Activated CD8-positive, alpha-beta memory T cell treated with anti-CD3 and anti-CD28 coated beads, Interleukin-2, amount 10 ng/mL, durations not matched to agents 7 days and 5 days (primary cell): ENCODE results near the gene SYNE1. TPM values are rescaled to one million over a fixed set of nuclear protein-coding genes. Genes with fewer than 3 reads are reported as not detected.
"Not testable (repeated sequence)": the region's sequence is repeated elsewhere in the genome, so short reads cannot be mapped to it uniquely, and the experiment has no call there.

ENCODE experiments used
- ATAC-seq: fragments of 150-1000 bp; cut with Tn5 transposase; one replicate; pipeline ENCODE4 v1.10.0; 2021; ENCODE audit warnings: moderate library complexity
- CTCF ChIA-PET: fragments of 350-600 bp; sonication (Branson Sonifier 250); formaldehyde crosslinking; loops from one replicate; lab custom pipeline; 2021; ENCODE audit warnings: antibody characterized with exemption; lab: Charles Lee
- DNase-seq: peaks from one replicate; pipeline ENCODE4 v3.0.0-alpha.2; 2020
- H3K27ac Mint-ChIP-seq: one replicate; pipeline ENCODE4 v1.8.0; 2021; ENCODE audit warnings: mild to moderate bottlenecking, mixed read lengths
- H3K27me3 Mint-ChIP-seq: one replicate; pipeline ENCODE4 v1.8.0; 2021; ENCODE audit warnings: mixed read lengths
- H3K36me3 Mint-ChIP-seq: one replicate; pipeline ENCODE4 v1.8.0; 2021; ENCODE audit warnings: mild to moderate bottlenecking, mixed read lengths
- H3K4me1 Mint-ChIP-seq: one replicate; pipeline ENCODE4 v1.8.0; 2021; ENCODE audit warnings: mixed read lengths
- H3K4me3 Mint-ChIP-seq: one replicate; pipeline ENCODE4 v1.8.0; 2021; ENCODE audit warnings: mild to moderate bottlenecking, moderate library complexity, mixed read lengths
- H3K9me3 Mint-ChIP-seq: one replicate; pipeline ENCODE4 v1.8.0; 2022; ENCODE audit warnings: low read depth, mixed read lengths
- total RNA-seq, 2 experiments: library from RNA; stranded (reverse); gene quantifications; one replicate each; pipeline ENCODE4 v1.2.3, GENCODE V29; 2021

Gene SYNE1
- 10 to 100 TPM; 58.5 to 76.6 TPM for total RNA-seq

DNA sequence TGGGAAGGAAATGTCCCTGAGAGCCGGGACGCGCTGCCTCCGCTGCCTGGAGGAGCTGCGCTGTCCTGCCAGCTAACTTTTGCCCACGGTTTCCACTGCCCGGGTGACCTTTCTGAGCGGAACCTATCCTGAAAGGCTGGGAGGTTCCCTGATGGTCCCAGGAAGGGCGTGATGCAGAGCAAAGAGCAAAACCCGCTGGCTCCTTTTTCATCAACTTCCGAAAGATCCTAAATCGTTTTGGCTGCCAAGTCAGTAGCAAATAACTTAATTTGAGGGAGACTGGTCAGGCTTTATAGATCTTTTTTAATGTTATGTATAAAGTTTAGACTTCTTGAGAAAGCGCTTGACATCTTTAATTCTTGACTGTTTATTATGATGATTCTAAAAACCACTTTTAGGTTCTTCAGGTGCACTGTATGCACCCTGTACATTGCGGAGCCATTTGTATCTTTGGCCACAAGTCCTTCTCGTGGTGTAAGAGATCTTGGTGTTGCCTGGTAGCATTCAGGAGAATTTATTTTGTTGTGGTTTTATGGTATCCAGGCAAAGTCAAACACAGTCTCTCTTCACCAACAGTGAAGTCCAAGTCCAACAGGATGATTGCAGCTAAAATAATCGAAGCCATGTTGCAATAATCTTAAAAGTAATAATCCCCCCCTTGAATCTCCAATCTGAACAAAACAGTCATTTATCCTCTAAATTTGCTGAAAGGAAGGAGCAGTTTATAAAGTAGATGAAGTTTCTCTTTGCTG is at the start of gene SYNE1:
Gene SYNE1 (minus strand): TSS at position 67 of the 752 bp plus-strand sequence. CDS start 9,031 bp downstream, outside the sequence.
- peaks cover 43% of the 10 kb centered on the region for H3K27me3 Mint-ChIP-seq
- CTCF ChIA-PET: no interaction called here
- ATAC-seq (no peak), DNase-seq (no peak)
- H3K36me3 Mint-ChIP-seq: no peaks in the 10 kb centered on the region
- H3K4me3 Mint-ChIP-seq: peak within 1 kb of the TSS; percentile 72
- peaks cover 24% of the 10 kb centered on the region for H3K4me1 Mint-ChIP-seq
- H3K9me3 Mint-ChIP-seq: no peaks in the 10 kb centered on the region
- H3K27ac Mint-ChIP-seq: peak within 1 kb of the TSS; percentile 60

- H3K27ac Mint-ChIP-seq: no peak overlapping the region
- no peaks in the 10 kb centered on the region for H3K4me1 Mint-ChIP-seq
- no peaks in the 10 kb centered on the region for H3K27me3 Mint-ChIP-seq
- DNase-seq: no peak
- CTCF ChIA-PET: no interaction called here
- H3K4me3 Mint-ChIP-seq: no peak overlapping the region
- no peaks in the 10 kb centered on the region for H3K36me3 Mint-ChIP-seq
- no peak for ATAC-seq
- H3K9me3 Mint-ChIP-seq: no peaks in the 10 kb centered on the region
These were observed 48.7 kb upstream of the SYNE1 start for GRCh38 chr6:152685819-152686218.

- H3K4me1 Mint-ChIP-seq, CTCF ChIA-PET, H3K4me3 Mint-ChIP-seq, H3K9me3 Mint-ChIP-seq, DNase-seq, ATAC-seq, H3K36me3 Mint-ChIP-seq, H3K27me3 Mint-ChIP-seq, H3K27ac Mint-ChIP-seq: not testable (repeated sequence)
These were observed 45.8 kb upstream of the SYNE1 start for GRCh38 chr6:152682935-152683334.

GRCh38 chr6:152682141-152682540 is 45.0 kb upstream of the SYNE1 start:
- Mint-ChIP-seq H3K27ac (no peak overlapping the region), H3K4me1 (no peaks in the 10 kb centered on the region), H3K9me3 (no peaks in the 10 kb centered on the region), H3K27me3 (no peaks in the 10 kb centered on the region), H3K36me3 (no peaks in the 10 kb centered on the region), H3K4me3 (no peak overlapping the region)
- DNase-seq: no peak
- no peak for ATAC-seq
- CTCF ChIA-PET: no interaction called here

DNA sequence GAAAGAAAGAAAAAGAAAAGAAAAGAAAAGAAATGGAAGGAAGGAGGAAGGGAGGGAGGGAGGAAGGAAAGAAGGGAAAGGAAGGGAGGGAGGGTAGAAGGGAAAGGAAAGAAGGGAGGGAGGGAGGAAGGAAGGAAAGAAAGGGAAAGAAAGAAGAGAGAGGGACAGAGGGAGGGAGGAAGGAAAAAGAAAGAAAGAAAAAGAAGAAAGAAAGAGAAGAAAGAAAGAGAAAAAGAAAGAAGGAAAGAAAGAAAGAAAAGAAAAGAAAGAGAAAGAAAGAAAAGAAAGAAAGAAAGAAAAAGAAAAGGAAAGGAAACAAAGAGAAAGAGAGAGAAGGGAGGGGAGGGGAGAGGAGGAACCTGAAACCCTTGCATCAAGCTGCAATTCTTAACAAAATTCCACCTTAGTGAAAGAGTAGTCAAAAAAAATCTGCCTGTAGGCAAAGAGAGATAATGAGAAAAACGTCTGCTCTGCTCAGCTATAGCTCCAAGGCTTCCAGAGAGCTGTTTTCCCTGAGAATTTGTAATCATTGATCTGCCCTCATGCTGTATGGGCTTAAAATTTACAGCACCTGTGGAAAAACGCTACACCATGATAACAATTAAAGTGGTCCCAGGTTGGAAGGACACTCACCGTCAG is 43.8 kb upstream of the SYNE1 start:
- Mint-ChIP-seq H3K36me3 (no peaks in the 10 kb centered on the region), H3K4me3 (no peak overlapping the region), H3K27me3 (no peaks in the 10 kb centered on the region), H3K9me3 (no peaks in the 10 kb centered on the region), H3K4me1 (no peaks in the 10 kb centered on the region), H3K27ac (no peak overlapping the region)
- ATAC-seq (no peak), DNase-seq (no peak)
- CTCF ChIA-PET: no interaction called here

DNA sequence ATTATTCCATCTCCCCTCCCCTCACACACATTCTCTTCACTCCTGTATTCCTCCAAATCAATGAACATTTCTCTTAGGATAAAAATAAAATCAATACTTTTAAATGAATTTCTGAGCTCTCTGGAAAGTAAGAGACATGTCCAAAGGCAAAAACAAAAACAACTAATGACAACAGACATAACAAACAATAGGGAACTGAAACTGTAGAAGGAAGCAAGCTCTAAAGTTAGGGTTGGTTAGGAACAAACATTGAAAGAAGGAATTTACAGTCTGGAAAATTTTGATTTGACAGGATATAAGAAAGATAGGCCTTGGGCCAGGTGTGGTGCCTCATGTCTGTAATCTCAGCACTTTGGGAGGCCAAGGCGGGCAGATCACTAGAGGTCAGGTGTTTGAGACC is 43.0 kb upstream of the SYNE1 start:
- no peak for ATAC-seq
- no peaks in the 10 kb centered on the region for H3K4me1 Mint-ChIP-seq
- CTCF ChIA-PET: no interaction called here
- no peaks in the 10 kb centered on the region for H3K9me3 Mint-ChIP-seq
- no peaks in the 10 kb centered on the region for H3K27me3 Mint-ChIP-seq
- no peak overlapping the region for H3K27ac Mint-ChIP-seq
- no peak for DNase-seq
- no peaks in the 10 kb centered on the region for H3K36me3 Mint-ChIP-seq
- H3K4me3 Mint-ChIP-seq: no peak overlapping the region

GRCh38 chr6:152673236-152673635 is 36.1 kb upstream of the SYNE1 start:
- Mint-ChIP-seq H3K4me3 (no peak overlapping the region), H3K36me3 (no peaks in the 10 kb centered on the region), H3K4me1 (no peaks in the 10 kb centered on the region), H3K27me3 (no peaks in the 10 kb centered on the region), H3K27ac (no peak overlapping the region), H3K9me3 (no peaks in the 10 kb centered on the region)
- CTCF ChIA-PET: no interaction called here
- no peak for ATAC-seq
- no peak for DNase-seq

- DNase-seq: no peak
- Mint-ChIP-seq H3K9me3 (no peaks in the 10 kb centered on the region), H3K27ac (no peak overlapping the region), H3K27me3 (no peaks in the 10 kb centered on the region), H3K36me3 (no peaks in the 10 kb centered on the region), H3K4me3 (no peak overlapping the region), H3K4me1 (no peaks in the 10 kb centered on the region)
- CTCF ChIA-PET: no interaction called here
- no peak for ATAC-seq
These were observed 34.0 kb upstream of the SYNE1 start for GRCh38 chr6:152671171-152671570.

DNA sequence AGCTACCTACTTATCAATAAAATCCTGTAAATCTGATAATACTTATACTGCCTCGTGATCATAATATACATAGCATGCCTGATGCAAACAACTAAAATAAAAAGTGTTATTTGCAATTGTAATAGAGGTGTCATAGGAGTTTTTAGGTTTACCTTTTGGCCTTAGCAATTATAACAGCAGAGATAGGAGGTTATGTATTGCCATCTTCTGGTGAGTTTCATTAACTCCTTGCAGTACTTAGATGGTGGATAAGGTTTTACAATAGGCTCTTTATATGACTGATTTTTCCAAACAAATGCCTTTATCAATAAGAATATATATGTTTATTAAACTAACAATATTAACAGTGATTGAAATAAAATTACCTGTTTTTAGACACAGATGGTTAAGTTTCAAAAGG is 32.7 kb upstream of the SYNE1 start:
- Mint-ChIP-seq H3K27me3 (no peaks in the 10 kb centered on the region), H3K27ac (no peak overlapping the region), H3K9me3 (no peaks in the 10 kb centered on the region), H3K4me3 (no peak overlapping the region), H3K36me3 (no peaks in the 10 kb centered on the region), H3K4me1 (no peaks in the 10 kb centered on the region)
- CTCF ChIA-PET: no interaction called here
- no peak for DNase-seq
- no peak for ATAC-seq

DNA sequence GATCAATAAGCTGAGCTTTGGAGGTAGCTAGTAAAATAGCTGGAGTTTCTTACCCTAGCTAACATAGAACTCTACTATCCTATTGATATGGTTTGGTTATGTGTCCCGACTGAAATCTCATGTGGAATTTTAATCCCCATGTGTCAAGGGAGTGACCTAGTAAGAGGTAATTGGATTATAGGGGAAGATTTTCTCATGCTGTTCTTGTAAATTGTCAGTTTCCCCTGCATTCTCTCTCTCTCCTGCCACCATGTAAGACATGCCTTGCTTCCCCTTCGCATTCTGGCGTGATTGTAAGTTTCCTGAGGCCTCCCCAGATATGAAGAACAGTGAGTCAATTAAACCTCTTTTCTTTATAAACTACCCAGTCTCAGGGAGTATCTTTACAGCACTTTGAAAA is 24.6 kb upstream of the SYNE1 start:
- CTCF ChIA-PET: no interaction called here
- Mint-ChIP-seq H3K9me3 (no peaks in the 10 kb centered on the region), H3K36me3 (no peaks in the 10 kb centered on the region), H3K4me1 (no peaks in the 10 kb centered on the region), H3K4me3 (no peak overlapping the region), H3K27me3 (peaks cover 2% of the 10 kb centered on the region), H3K27ac (no peak overlapping the region)
- DNase-seq (no peak), ATAC-seq (no peak)

GRCh38 chr6:152651986-152652385 is 14.8 kb upstream of the SYNE1 start:
- H3K27me3 Mint-ChIP-seq: peaks cover 2% of the 10 kb centered on the region
- H3K4me3 Mint-ChIP-seq: no peak overlapping the region
- no peaks in the 10 kb centered on the region for H3K4me1 Mint-ChIP-seq
- ATAC-seq (no peak), DNase-seq (no peak)
- no peak overlapping the region for H3K27ac Mint-ChIP-seq
- H3K9me3 Mint-ChIP-seq: no peaks in the 10 kb centered on the region
- CTCF ChIA-PET: no interaction called here
- H3K36me3 Mint-ChIP-seq: no peaks in the 10 kb centered on the region

GRCh38 chr6:152648105-152648504 is 10.9 kb upstream of the SYNE1 start:
- Mint-ChIP-seq H3K36me3 (no peaks in the 10 kb centered on the region), H3K4me3 (no peak overlapping the region), H3K9me3 (no peaks in the 10 kb centered on the region), H3K27ac (no peak overlapping the region), H3K27me3 (peaks cover 16% of the 10 kb centered on the region), H3K4me1 (no peaks in the 10 kb centered on the region)
- CTCF ChIA-PET: no interaction called here
- no peak for ATAC-seq
- no peak for DNase-seq

DNA sequence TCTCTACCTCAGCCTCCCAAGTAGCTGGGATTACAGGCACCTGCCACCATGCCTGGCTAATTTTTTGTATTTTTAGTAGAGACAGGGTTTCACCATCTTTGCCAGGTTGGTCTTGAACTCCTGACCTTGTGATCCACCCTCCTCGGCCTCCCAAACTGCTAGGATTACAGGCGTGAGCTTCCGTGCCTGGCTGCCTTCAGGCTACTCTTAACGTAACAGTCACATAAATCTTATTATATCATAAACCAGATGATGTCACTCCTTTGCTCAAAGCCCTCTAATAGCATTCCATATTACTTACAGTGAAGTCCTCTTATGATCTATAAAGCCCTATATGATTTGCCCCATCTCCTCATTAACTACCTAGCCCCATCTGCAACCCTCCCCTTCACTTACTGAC is 9.6 kb upstream of the SYNE1 start:
- H3K9me3 Mint-ChIP-seq, H3K4me1 Mint-ChIP-seq, H3K27ac Mint-ChIP-seq, H3K4me3 Mint-ChIP-seq, ATAC-seq, H3K36me3 Mint-ChIP-seq, DNase-seq: not testable (repeated sequence)
- H3K27me3 Mint-ChIP-seq: peaks cover 16% of the 10 kb centered on the region
- CTCF ChIA-PET: interaction anchor here (1.6 kb wide), 1 partner anchor 161 kb away, joined by 3 read pairs; no protein-coding TSS in a partner anchor
